GM12878 (cell line): ENCODE results near the gene FMOD. TPM values are rescaled to one million over a fixed set of nuclear protein-coding genes. Genes with fewer than 3 reads are reported as not detected.

ENCODE experiments used
- ATAC-seq: fragments of 200-7000 bp; cut with Tn5 transposase; 3 replicates; pipeline ENCODE4 v1.9.1; 2020; ENCODE audit warnings: mild to moderate bottlenecking, moderate library complexity
- BruUV-seq: library from RNA; stranded (reverse); fragments of 400-500 nt; replicated peaks from 2 replicates; lab custom pipeline; 2021; lab: Mats Ljungman, UMichigan
- CTCF ChIA-PET: fragments of 300-600 bp; sonication (Branson Sonifier 250); formaldehyde crosslinking; extraction: SDS; loops from one replicate; lab custom pipeline; 2021; ENCODE audit warnings: inconsistent platforms; lab: Yijun Ruan, JAX
- POLR2A ChIA-PET: fragments of 350-600 bp; formaldehyde crosslinking; extraction: SDS; loops from one replicate; lab custom pipeline; 2021; ENCODE audit warnings: inconsistent platforms; lab: Charles Lee
- RAD21 ChIA-PET: fragments of 300-600 bp; sonication (Branson Sonifier 250); formaldehyde crosslinking; loops from one replicate; lab custom pipeline; 2023; ENCODE audit warnings: antibody characterized with exemption; ENCODE audit not compliant: unreplicated experiment; lab: Charles Lee
- SMC1A ChIA-PET: fragments of 300-600 bp; sonication (Branson Sonifier 250); formaldehyde crosslinking; loops from one replicate; lab custom pipeline; 2023; ENCODE audit not compliant: unreplicated experiment, uncharacterized antibody; lab: Charles Lee
- DNase-seq: peaks from one replicate; pipeline ENCODE4 v3.0.0-alpha.2; 2011; ENCODE audit warnings: low read depth, low spot score
- FAIRE-seq: peaks from 3 replicates; lab custom pipeline; 2011; peaks lifted over from hg19 to GRCh38; lab: Jason Lieb, UNC
- H2AFZ ChIP-seq: 2 replicates; pipeline ENCODE4 v1.6.0; 2011; ENCODE audit warnings: low read depth, low read length, control low read depth; ENCODE audit not compliant: control insufficient read depth
- H3K27ac ChIP-seq: 2 replicates; pipeline ENCODE4 v1.5.1; 2011; ENCODE audit warnings: control low read depth; ENCODE audit not compliant: control insufficient read depth, insufficient read depth
- H3K27me3 ChIP-seq, 2 experiments: replicated peaks in 1 of 2; 2 replicates each; pipeline versions ENCODE4 v1.6.0 to v1.6.1; 2011; ENCODE audit warnings: low read length in 1 of 2; ENCODE audit not compliant: control insufficient read depth in 2 of 2, insufficient read depth in 2 of 2
- H3K36me3 ChIP-seq, 2 experiments: 2 replicates each; pipeline ENCODE4 v1.5.1; 2011; ENCODE audit warnings: low read length in 1 of 2; ENCODE audit not compliant: control insufficient read depth in 2 of 2, insufficient read depth in 2 of 2
- H3K4me1 ChIP-seq: 2 replicates; pipeline ENCODE4 v1.6.1; 2011; ENCODE audit warnings: mild to moderate bottlenecking, low read length, moderate library complexity, mixed read lengths; ENCODE audit not compliant: control insufficient read depth, insufficient read depth
- H3K4me2 ChIP-seq: 2 replicates; pipeline ENCODE4 v1.6.0; 2011; ENCODE audit warnings: control low read depth; ENCODE audit not compliant: control insufficient read depth, insufficient read depth
- H3K4me3 ChIP-seq: fragments of 200-600 bp; sonication (generic); 2 replicates; pipeline ENCODE4 v1.5.1; 2016
- H3K79me2 ChIP-seq: 2 replicates; pipeline ENCODE4 v1.6.0; 2011; ENCODE audit warnings: low read length; ENCODE audit not compliant: control insufficient read depth, insufficient read depth
- H3K9ac ChIP-seq: 2 replicates; pipeline ENCODE4 v1.8.0; 2011; ENCODE audit warnings: low read length, control low read depth, mixed read lengths; ENCODE audit not compliant: control insufficient read depth, insufficient read depth
- H3K9me3 ChIP-seq: replicated peaks from 3 replicates; pipeline ENCODE4 v1.5.1; 2011; ENCODE audit warnings: mild to moderate bottlenecking, low read length; ENCODE audit not compliant: control insufficient read depth, insufficient read depth
- H4K20me1 ChIP-seq: 2 replicates; pipeline ENCODE4 v1.6.0; 2011; ENCODE audit not compliant: control insufficient read depth, insufficient read depth
- BACH1 ChIP-seq: fragments of 450-650 bp; IDR thresholded peaks from 2 replicates; pipeline ENCODE4 v1.6.1; 2017; ENCODE audit warnings: mild to moderate bottlenecking, borderline replicate concordance
- BMI1 ChIP-seq: fragments of 450-650 bp; IDR thresholded peaks from 2 replicates; pipeline ENCODE4 v1.6.1; 2016; ENCODE audit warnings: mild to moderate bottlenecking, moderate library complexity, borderline replicate concordance
- CBX5 ChIP-seq: sonication (generic); IDR thresholded peaks from 2 replicates; pipeline ENCODE4 v1.6.1; 2016; ENCODE audit warnings: low read depth, moderate library complexity, mild to moderate bottlenecking, inconsistent platforms
- CHD2 ChIP-seq: IDR thresholded peaks from 2 replicates; pipeline ENCODE4 v1.6.1; 2011; ENCODE audit warnings: low read depth, low read length, improper control_type of control experiment, borderline replicate concordance
- CREM ChIP-seq: IDR thresholded peaks from 2 replicates; pipeline ENCODE4 v1.6.1; 2014; ENCODE audit warnings: antibody characterized with exemption, low read depth
- EED ChIP-seq: sonication (generic); IDR thresholded peaks from 2 replicates; pipeline ENCODE4 v1.6.1; 2016; ENCODE audit warnings: antibody characterized with exemption, low read depth
- EP300 ChIP-seq, 2 experiments: fragments of 150-350 bp in 1 of 2; IDR thresholded peaks; 2 replicates each; pipeline ENCODE4 v1.6.1; 2011 to 2012; ENCODE audit warnings: low read depth in 2 of 2, low read length in 2 of 2, borderline replicate concordance in 1 of 2, improper control_type of control experiment in 1 of 2, inconsistent platforms in 1 of 2; ENCODE audit not compliant: control insufficient read depth in 1 of 2
- ETV6 ChIP-seq, 2 experiments: fragments of 450-650 bp in 1 of 2; IDR thresholded peaks in 1 of 2; conservative IDR thresholded peaks in 1 of 2; 2 replicates each; pipeline ENCODE4 v1.6.1; 2014; ENCODE audit warnings: antibody characterized with exemption in 1 of 2, borderline replicate concordance in 1 of 2, low read depth in 1 of 2, mild to moderate bottlenecking in 1 of 2, moderate library complexity in 1 of 2
- EZH2 ChIP-seq: IDR thresholded peaks from 2 replicates; pipeline ENCODE4 v1.6.1; 2012; ENCODE audit warnings: low read depth, mild to moderate bottlenecking, control low read depth, inconsistent platforms, low read length, borderline replicate concordance; ENCODE audit not compliant: control insufficient read depth
- GATAD2B ChIP-seq: fragments of 450-650 bp; conservative IDR thresholded peaks from 2 replicates; pipeline ENCODE4 v1.6.1; 2017; ENCODE audit warnings: low read depth, mild to moderate bottlenecking, moderate library complexity
- HDAC2 ChIP-seq: fragments of 200-600 bp; sonication (generic); IDR thresholded peaks from 2 replicates; pipeline ENCODE4 v1.6.1; 2017
- IRF4 ChIP-seq: IDR thresholded peaks from 2 replicates; pipeline ENCODE4 v1.6.1; 2011; ENCODE audit warnings: low read depth, low read length
- NBN ChIP-seq: fragments of 450-650 bp; IDR thresholded peaks from 2 replicates; pipeline ENCODE4 v1.6.1; 2016
- NFXL1 ChIP-seq: fragments of 450-650 bp; IDR thresholded peaks from 2 replicates; pipeline ENCODE4 v1.6.1; 2017; ENCODE audit warnings: antibody characterized with exemption, mild to moderate bottlenecking, borderline replicate concordance
- NR2F1 ChIP-seq: fragments of 450-650 bp; conservative IDR thresholded peaks from 2 replicates; pipeline ENCODE4 v1.6.1; 2017; ENCODE audit warnings: mild to moderate bottlenecking
- RELA ChIP-seq: fragments of 450-650 bp; IDR thresholded peaks from 2 replicates; pipeline ENCODE4 v1.8.0; 2014; ENCODE audit warnings: borderline replicate concordance; ENCODE audit not compliant: partially characterized antibody
- SMAD1 ChIP-seq: fragments of 450-650 bp; IDR thresholded peaks from 2 replicates; pipeline ENCODE4 v1.6.1; 2018; ENCODE audit warnings: mild to moderate bottlenecking, low read depth; ENCODE audit not compliant: partially characterized antibody
- SMC3 ChIP-seq: IDR thresholded peaks from 2 replicates; pipeline ENCODE4 v1.6.1; 2011; ENCODE audit warnings: low read length, improper control_type of control experiment, borderline replicate concordance
- SP1 ChIP-seq: IDR thresholded peaks from one replicate; pipeline ENCODE4 v1.6.1; 2011; ENCODE audit warnings: low read depth, low read length
- YY1 ChIP-seq: IDR thresholded peaks from 2 replicates; pipeline ENCODE4 v1.6.1; 2011; ENCODE audit warnings: low read depth, mild to moderate bottlenecking, low read length
- ZNF384 ChIP-seq: IDR thresholded peaks from 2 replicates; pipeline ENCODE4 v1.6.1; 2012; ENCODE audit warnings: low read depth, mild to moderate bottlenecking, low read length, improper control_type of control experiment, borderline replicate concordance
- ZZZ3 ChIP-seq: IDR thresholded peaks from 2 replicates; pipeline ENCODE4 v1.6.1; 2011; ENCODE audit warnings: low read depth; ENCODE audit not compliant: control insufficient read depth, insufficient read length
- WGBS: methylation state at CpG from one replicate; pipeline ENCODE4 v1.1.6; 2016; ENCODE audit warnings: low lambda C conversion rate; ENCODE audit not compliant: insufficient replicate concordance, insufficient coverage; ENCODE audit errors: missing lambda C conversion rate; 5-methylcytosine and 5-hydroxymethylcytosine counted together
- in situ Hi-C: fragments of 300-500 bp; cut with MboI; formaldehyde crosslinking; loops from 9 replicates; pipeline ENCODE4 v1.14.3; 2018; ENCODE audit warnings: mixed read lengths
- intact Hi-C: fragments of 100-400 bp; cut with micrococcal nuclease; formaldehyde crosslinking; loops from one replicate; pipeline ENCODE4 v1.14.2; 2022; ENCODE audit not compliant: unreplicated experiment
- polyA plus RNA-seq, 11 experiments: library from polyadenylated mRNA; depleted of rRNA in 4 of 11; unstranded in 6 of 11; stranded (reverse) in 5 of 11; fragments of >200 nt; fragmentation: Nextera tagmentation in 4 of 11; fragmentation: Illumina TruSeq in 1 of 11; extraction: Ambion mirVana in 4 of 11; extraction: Trizol in 1 of 11; gene quantifications; 1 replicate in 1 of 11; 2 replicates in 10 of 11; pipeline versions ENCODE4 v1.2.1 to v1.2.3, GENCODE V29; 2011 to 2016; ENCODE audit warnings: inconsistent platforms in 2 of 11, missing spikeins in 2 of 11, low read depth in 1 of 11
- total RNA-seq, 4 experiments: library from RNA; depleted of rRNA in 3 of 4; stranded (reverse); fragments of >200 nt in 3 of 4; fragmentation: Illumina TruSeq in 1 of 4; extraction: Trizol in 1 of 4; gene quantifications; 2 replicates each; pipeline versions ENCODE4 v1.2.1 to v1.2.3, GENCODE V29; 2013 to 2021
- TF ChIP-seq, protein P1 (sequence below), 3 experiments: IDR thresholded peaks in 2 of 3; conservative IDR thresholded peaks in 1 of 3; 2 replicates each; pipeline ENCODE4 v1.5.1; 2011; ENCODE audit warnings: low read depth in 3 of 3, low read length in 3 of 3, mild to moderate bottlenecking in 3 of 3, control low read depth in 2 of 3, moderate library complexity in 2 of 3, inconsistent platforms in 1 of 3, mixed read lengths in 1 of 3; ENCODE audit not compliant: control insufficient read depth in 2 of 3, insufficient read depth in 1 of 3; ENCODE audit errors: extremely low read depth in 1 of 3

Gene FMOD
- total and polyA plus RNA-seq, 10 of the 15 experiments (the other 5 are each of a cell fraction or from before 2014, with no cell fraction given): 0.03 to 0.26 (median 0.11) TPM; not detected in 7

- intact Hi-C loops: loop anchor here (1.0 kb wide), 1 partner anchor 48 kb away; no protein-coding TSS in a partner anchor
- TF ChIP-seq ZNF384: no peak
- peak in 1 of 2 experiments; percentile 57; a peak in 1 of 4 replicates for TF ChIP-seq ETV6 (conservative IDR thresholded peaks at IDR 0.05 in 1 of 2, IDR thresholded peaks at IDR 0.05 in 1 of 2; ENCODE audit: borderline replicate concordance in 1 of 2, low read depth in 1 of 2)
- TF ChIP-seq HDAC2: no peak
- no peak for TF ChIP-seq EZH2
- TF ChIP-seq CBX5: 0 out of 2 replicates have a peak, but pooled peaks have one; percentile 47
- TF ChIP-seq, protein P1, sequence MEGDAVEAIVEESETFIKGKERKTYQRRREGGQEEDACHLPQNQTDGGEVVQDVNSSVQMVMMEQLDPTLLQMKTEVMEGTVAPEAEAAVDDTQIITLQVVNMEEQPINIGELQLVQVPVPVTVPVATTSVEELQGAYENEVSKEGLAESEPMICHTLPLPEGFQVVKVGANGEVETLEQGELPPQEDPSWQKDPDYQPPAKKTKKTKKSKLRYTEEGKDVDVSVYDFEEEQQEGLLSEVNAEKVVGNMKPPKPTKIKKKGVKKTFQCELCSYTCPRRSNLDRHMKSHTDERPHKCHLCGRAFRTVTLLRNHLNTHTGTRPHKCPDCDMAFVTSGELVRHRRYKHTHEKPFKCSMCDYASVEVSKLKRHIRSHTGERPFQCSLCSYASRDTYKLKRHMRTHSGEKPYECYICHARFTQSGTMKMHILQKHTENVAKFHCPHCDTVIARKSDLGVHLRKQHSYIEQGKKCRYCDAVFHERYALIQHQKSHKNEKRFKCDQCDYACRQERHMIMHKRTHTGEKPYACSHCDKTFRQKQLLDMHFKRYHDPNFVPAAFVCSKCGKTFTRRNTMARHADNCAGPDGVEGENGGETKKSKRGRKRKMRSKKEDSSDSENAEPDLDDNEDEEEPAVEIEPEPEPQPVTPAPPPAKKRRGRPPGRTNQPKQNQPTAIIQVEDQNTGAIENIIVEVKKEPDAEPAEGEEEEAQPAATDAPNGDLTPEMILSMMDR (IDR thresholded peaks at IDR 0.05 in 2 of 3, conservative IDR thresholded peaks at IDR 0.05 in 1 of 3; ENCODE audit: control insufficient read depth in 2 of 3, extremely low read depth in 1 of 3, insufficient read depth in 1 of 3, low read depth in 3 of 3, low read length in 3 of 3): no peak
- peak; percentile 58; the same call in 1 of the 2 replicates for TF ChIP-seq CHD2
- peak; percentile 91 for TF ChIP-seq NR2F1
- TF ChIP-seq BACH1: no peak
- peak; percentile 34 for TF ChIP-seq SP1
- peak; percentile 82; the same call in 1 of the 2 replicates for TF ChIP-seq GATAD2B
- TF ChIP-seq CREM: peak; percentile 39; the same call in 1 of the 2 replicates
- peak; percentile 79 for TF ChIP-seq YY1
- TF ChIP-seq ZZZ3: no peak
- TF ChIP-seq RELA: peak; percentile 88
- TF ChIP-seq NFXL1: no peak
- peak; percentile 64 for TF ChIP-seq SMAD1
- no peak; the same call in 1 of the 2 replicates for TF ChIP-seq BMI1
- TF ChIP-seq IRF4: peak; percentile 90
- peak in 1 of 2 experiments; percentile 86; a peak in 3 of 4 replicates for TF ChIP-seq EP300 (IDR thresholded peaks at IDR 0.05; ENCODE audit: borderline replicate concordance in 1 of 2, control insufficient read depth in 1 of 2, low read depth in 2 of 2, low read length in 2 of 2)
- TF ChIP-seq NBN: 0 out of 2 replicates have a peak, but pooled peaks have one; percentile 63
- peak; percentile 62 for TF ChIP-seq EED
- TF ChIP-seq SMC3: no peak
Measured at GRCh38 chr1:203381151-203381751, 30.3 kb upstream of the FMOD start.

More at GRCh38 chr1:203381151-203381751, 30.3 kb upstream of the FMOD start:
- Histone ChIP-seq H4K20me1 (no peaks in the 10 kb centered on the region), H3K36me3 (no peaks in the 10 kb centered on the region), H3K9ac (peak overlapping the region; percentile 40), H3K4me2 (peak overlapping the region; percentile 83), H3K27me3 (no peaks in the 10 kb centered on the region), H2AFZ (peak overlapping the region; percentile 58), H3K27ac (peak overlapping the region; percentile 81), H3K4me1 (peaks cover 25% of the 10 kb centered on the region), H3K9me3 (no peaks in the 10 kb centered on the region; the same call in 1 of the 3 replicates), H3K4me3 (peak overlapping the region; percentile 50), H3K79me2 (no peaks in the 10 kb centered on the region)
- POLR2A ChIA-PET: interaction anchor here (0.5 to 2.2 kb wide), 16 partner anchors 13 to 1143 kb away, joined by 3 to 26 read pairs (median 4); no protein-coding TSS in a partner anchor
- 38% methylated on average over 2 of the region's 2 CpGs for WGBS
- SMC1A ChIA-PET: interaction anchor here (0.8 to 3.4 kb wide), 28 partner anchors 10 to 99 kb away, joined by 3 to 45 read pairs (median 4); no protein-coding TSS in a partner anchor
- DNase-seq (peak; percentile 70), ATAC-seq (peak; percentile 95), FAIRE-seq (peak; percentile 81)
- in situ Hi-C loops: no loop called here
- BruUV-seq: no TSS peak
- RAD21 ChIA-PET: interaction anchor here (0.7 to 4.3 kb wide), 23 partner anchors 14 to 208 kb away, joined by 3 to 39 read pairs (median 5); no protein-coding TSS in a partner anchor
- CTCF ChIA-PET: interaction anchor here (0.6 to 3.9 kb wide), 18 partner anchors 10 to 1944 kb away, joined by 3 to 20 read pairs (median 6); partner anchors contain the start of gene BTG2
